GM18511 (cell line): ENCODE measurements around the gene SELENON.

Source experiments
- ATAC-seq: cut with Tn5 transposase; IDR thresholded peaks from one replicate; pipeline ENCODE4 v1.9.1; 2021; ENCODE audit warnings: mild to moderate bottlenecking, moderate library complexity; ENCODE audit not compliant: unreplicated experiment

Gene SELENON

GRCh38 chr1:25770541-25771220 lies 29.3 kb upstream of the SELENON start:
- no peak for ATAC-seq

DNA sequence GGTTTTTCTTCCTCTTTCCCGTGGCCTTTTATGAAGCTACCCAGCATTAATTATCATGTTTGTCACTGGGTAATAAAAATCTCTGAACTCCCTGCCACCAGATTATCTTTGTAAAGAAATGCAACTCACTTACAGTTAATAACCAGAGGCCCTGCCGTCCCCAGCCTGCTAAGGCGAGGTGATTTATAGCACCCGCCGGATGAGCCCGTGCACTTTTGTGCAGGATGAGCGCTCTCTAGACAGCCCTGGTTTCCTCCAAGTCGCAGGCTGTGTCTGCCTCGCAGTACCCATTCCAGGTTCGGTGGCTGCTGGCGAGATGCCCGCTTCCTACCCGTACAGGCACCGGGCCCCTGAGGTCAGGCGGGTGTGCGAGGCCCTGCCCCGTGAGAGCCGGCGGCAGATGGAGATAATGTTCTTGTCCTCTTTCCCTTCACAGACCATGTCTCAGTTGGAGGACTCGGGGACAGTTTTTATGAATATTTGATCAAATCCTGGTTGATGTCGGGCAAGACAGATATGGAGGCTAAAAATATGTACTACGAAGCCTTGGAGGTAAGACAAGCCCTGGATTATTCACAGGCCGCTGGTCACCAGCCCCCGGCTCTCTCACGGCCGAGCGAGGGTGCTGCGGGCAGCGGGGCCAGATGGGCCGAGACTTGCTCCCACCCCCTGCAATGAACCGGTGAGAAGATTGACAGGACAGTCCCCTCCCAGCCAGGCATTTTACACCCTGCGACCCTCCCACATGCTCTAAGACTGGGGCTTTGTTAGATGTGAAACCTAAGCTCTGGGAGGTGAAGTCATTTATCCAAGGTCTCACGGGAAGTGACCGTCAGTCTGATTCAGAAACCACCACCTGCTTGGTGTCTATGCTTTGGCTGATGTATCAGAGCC lies 28.5 kb upstream of the SELENON start:
- no peak for ATAC-seq

GRCh38 chr1:25772164-25772563 lies 27.8 kb upstream of the SELENON start:
- no peak for ATAC-seq

DNA sequence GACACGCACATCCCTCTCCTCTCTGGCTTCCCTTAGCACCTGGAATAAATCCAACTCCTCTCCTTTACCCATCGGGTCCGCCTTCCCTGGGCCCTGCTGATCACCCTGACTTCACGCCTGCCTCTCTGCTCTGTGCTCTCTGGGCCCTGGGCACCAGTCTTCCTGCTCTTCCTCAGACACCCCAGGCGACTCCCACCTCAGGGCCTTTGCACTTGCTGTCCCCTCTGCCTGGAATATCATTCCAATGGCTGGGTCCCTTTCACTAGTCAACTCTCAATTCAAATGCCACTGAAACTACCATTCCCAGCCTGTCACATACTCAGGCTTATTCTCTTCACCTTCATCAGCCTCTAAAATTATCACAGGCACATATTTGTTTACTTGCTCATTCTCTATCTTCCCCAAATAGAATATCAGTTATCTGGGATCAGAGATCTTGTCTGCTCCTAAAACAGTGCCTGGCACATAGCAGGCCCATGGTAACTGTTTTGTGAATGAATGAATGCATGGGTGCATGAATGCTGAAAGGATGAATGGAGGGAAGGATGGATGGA lies 27.2 kb upstream of the SELENON start:
- ATAC-seq: no peak

DNA sequence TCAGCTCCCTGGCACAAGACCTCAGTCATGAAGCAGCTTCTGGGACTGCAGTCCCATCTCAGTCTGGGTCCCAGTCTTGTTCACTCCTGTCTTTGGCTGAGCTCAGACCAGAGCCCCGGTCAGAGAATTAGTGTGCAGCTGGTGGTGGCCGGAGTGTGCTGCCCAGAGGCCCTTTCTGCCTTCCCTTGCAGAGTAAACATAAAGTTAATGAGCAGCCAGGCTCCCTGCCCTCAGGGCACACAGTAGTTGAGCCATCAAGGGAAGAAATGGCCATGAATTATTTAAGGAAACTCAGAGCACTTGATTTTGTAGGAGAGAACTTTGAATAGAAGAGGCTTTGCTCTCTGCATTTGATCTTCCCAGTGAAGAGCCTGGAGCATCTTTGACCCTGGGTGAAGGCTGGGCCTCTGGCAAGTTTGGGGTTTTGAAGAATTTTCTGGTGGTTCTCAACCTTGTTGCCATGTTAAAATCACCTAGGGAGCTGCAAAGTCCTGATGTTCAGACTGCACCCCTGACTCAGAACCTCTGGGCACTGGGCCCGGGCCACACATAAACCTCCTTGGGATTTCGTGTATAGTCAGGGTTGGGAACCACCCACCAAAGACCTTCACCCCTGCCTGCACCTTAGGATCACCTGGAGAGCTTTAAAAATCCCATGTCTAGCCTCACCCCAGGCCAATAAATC lies 26.4 kb upstream of the SELENON start:
- ATAC-seq: no peak

- ATAC-seq: no peak
These were observed 25.7 kb upstream of the SELENON start for GRCh38 chr1:25774206-25774803.

DNA sequence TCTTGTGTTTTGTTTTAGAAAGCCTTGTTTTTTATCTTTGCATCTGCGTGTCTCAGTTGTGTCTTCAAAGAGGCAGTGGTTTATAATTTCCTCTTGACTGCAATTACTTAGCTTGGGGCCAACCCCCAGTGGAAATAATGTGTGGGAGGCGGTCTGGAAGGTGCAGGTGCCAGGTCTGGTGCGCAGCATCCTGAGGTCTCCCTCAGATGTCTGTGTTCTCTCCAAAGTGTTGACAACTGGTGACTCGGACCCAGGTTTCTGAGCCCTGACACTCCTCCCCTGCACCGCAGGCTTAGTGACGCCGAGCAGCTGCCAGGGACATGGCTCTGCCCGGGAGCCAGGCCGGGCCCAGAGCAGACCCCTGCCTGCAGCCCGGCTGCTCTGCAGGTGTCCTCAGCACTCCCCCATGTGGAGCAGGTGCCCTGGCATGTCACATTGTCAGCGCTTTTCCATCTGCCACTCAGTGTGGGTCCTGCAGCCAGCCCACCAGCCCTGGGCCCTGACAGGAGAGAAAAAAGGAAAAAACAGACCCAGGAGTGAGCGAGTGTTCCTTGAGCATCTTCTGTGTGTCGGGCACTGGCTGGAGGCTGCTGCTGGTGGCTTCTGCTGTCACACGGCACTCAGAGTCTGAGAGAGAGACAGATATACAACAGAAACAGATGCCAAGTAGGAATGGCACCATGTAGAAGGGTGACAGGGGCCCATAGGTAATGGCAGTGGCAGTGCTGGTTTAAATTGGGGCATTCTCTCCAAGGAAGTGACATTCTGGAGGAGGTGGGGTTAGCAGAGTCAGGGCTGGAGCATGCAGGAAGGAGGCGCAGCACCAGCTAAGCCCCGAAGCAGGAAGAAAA lies 24.8 kb upstream of the SELENON start:
- no peak for ATAC-seq

DNA sequence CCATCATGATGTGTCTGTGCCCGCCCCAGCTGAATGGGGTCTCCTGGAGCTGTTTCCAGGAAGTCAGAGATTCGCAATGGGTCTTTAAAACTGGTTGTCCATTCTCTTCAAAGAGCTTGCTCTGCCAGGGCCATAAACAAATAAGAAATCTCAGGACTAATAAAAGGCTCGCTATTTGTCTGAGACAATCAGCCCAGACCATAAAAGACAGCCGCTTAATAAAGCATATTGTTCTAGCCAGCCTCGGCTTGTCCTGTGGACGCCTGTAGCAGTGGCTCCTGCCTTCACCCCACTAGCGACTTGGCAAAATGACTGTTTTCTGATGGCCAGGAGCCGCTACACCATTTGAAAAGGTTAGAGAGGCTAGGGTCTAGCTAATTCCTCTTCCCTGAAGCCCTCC lies 20.6 kb upstream of the SELENON start:
- ATAC-seq: no peak

- no peak for ATAC-seq
These were observed 20.1 kb upstream of the SELENON start for GRCh38 chr1:25779894-25780293.

GRCh38 chr1:25780318-25781129 lies 19.5 kb upstream of the SELENON start:
- ATAC-seq: no peak

DNA sequence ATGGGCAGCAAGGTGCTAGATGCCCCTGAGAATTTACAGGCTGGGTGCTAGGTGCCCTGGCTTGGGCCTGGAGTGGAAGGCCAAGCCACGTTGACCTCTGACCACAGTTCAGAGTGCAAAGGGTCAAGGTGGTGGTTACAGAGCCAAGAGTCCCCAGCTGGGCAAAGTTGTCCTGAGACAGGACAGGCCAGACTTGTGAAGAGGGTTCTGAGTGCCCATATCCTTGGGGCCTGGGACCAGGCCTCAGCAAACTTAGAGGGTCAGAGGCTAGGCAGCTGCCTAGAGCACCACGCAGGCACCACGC lies 18.9 kb upstream of the SELENON start:
- no peak for ATAC-seq

- no peak for ATAC-seq
These were observed 17.3 kb upstream of the SELENON start for GRCh38 chr1:25782608-25783201.

- ATAC-seq: no peak
These were observed 15.4 kb upstream of the SELENON start for GRCh38 chr1:25784575-25785051.

DNA sequence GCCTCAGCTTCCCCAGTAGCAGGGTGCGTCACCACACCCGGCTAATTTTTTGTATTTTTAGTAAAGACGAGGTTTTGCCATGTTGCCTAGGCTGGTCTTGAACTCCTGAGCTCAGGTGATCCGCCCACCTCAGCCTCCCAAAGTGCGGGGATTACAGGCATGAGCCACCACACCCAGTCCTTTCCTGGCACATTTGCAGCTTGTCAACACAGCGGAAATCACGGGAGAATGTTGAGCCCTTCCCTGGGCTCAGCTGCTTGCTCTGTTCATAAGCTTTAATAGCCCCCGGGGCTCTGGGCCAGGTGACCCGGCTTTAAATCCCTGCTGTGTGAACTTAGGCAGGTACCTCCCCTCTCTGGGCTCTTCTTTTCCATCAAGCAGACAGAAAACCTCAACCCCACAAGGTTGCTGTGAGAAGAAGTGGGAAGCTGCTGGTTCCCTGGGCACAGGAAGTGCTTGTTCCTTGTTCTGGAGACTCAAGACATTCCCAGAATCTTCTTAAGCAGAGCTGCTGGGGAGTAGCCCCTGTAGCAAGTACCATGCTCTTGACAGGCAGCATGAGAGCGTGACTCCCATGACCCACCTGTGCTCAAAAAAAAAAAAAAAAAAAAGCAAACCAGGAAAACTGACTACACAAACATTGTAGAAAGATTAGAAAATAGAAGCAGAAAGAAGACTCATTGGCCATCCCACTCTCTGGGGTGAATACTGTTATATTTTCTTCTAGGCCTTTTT lies 14.5 kb upstream of the SELENON start:
- no peak for ATAC-seq

- ATAC-seq: no peak
These were observed 12.9 kb upstream of the SELENON start for GRCh38 chr1:25786887-25787759.

- ATAC-seq: no peak
These were observed 12.2 kb upstream of the SELENON start for GRCh38 chr1:25787760-25788166.

DNA sequence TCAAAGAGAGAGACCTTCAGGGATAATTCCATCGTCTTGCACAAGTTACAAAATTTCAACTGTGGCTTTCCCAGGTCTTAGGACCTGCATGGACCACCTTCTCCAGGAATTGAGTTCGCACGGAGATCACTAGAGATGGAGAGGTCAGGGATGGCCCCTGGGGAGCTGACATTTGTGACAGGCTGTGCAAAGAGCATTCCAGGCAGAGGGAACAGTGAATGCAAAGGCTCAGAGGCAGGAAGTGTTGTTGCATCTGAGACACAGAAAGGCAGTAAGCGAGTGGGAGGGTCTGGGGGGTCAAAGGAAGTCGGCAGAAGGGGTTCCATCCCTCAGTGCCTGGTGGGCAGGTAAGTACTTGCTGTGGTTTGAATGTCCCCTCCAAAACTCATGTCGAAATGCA lies 9.5 kb upstream of the SELENON start:
- no peak for ATAC-seq
